Neural cell (in vitro differentiated cells): ENCODE data around the gene DLG2. TPM values are rescaled to one million over a fixed set of nuclear protein-coding genes. Genes with fewer than 3 reads are reported as not detected.

Experiments
- H2AFZ ChIP-seq: fragments of 200-600, 300-800 bp; sonication (generic), shearing (Covaris generic); 2 replicates; pipeline ENCODE4 v1.6.0; 2014; ENCODE audit warnings: low read depth, mild to moderate bottlenecking, antibody characterized with exemption, low read length, moderate library complexity
- H3F3A ChIP-seq: fragments of 200-600 bp; shearing (Covaris generic); 2 replicates; pipeline ENCODE4 v1.6.1; 2016; ENCODE audit warnings: mild to moderate bottlenecking, moderate library complexity, mixed read lengths, antibody characterized with exemption, low read length; ENCODE audit not compliant: insufficient read depth, poor library complexity, severe bottlenecking
- H3K27ac ChIP-seq: fragments of 200-600, 300-800 bp; sonication (generic), shearing (Covaris generic); 2 replicates; pipeline ENCODE4 v1.5.1; 2014; ENCODE audit warnings: mild to moderate bottlenecking, low read length, moderate library complexity
- H3K27me3 ChIP-seq: fragments of 300-800, 200-600 bp; sonication (generic), shearing (Covaris generic); 2 replicates; pipeline ENCODE4 v1.6.0; 2014; ENCODE audit warnings: mild to moderate bottlenecking, low read depth, low read length, moderate library complexity; ENCODE audit not compliant: insufficient read depth
- H3K36me3 ChIP-seq: fragments of 300-800, 200-600 bp; sonication (generic), shearing (Covaris generic); 2 replicates; pipeline ENCODE4 v1.5.1; 2014; ENCODE audit warnings: mild to moderate bottlenecking, antibody characterized with exemption, low read length, moderate library complexity; ENCODE audit not compliant: insufficient read depth
- H3K4me2 ChIP-seq: fragments of 300-800, 200-600 bp; sonication (generic), shearing (Covaris generic); 2 replicates; pipeline ENCODE4 v1.6.0; 2014; ENCODE audit warnings: mild to moderate bottlenecking, low read length
- H3K4me3 ChIP-seq: fragments of 300-800, 200-600 bp; sonication (generic), shearing (Covaris generic); 2 replicates; pipeline ENCODE4 v1.5.1; 2014; ENCODE audit warnings: mild to moderate bottlenecking, low read length, moderate library complexity
- H3K79me2 ChIP-seq: fragments of 200-600 bp; shearing (Covaris generic); replicated peaks from 2 replicates; pipeline ENCODE4 v1.6.0; 2014; ENCODE audit warnings: mild to moderate bottlenecking, low read length, moderate library complexity; ENCODE audit not compliant: insufficient read depth
- H3K9ac ChIP-seq: fragments of 300-800, 200-600 bp; sonication (generic), shearing (Covaris generic); 2 replicates; pipeline ENCODE4 v1.6.1; 2016; ENCODE audit warnings: mild to moderate bottlenecking, low read length, mixed read lengths
- H3K9me2 ChIP-seq: fragments of 200-600 bp; shearing (Covaris generic); 2 replicates; pipeline ENCODE4 v1.6.1; 2016; ENCODE audit warnings: mild to moderate bottlenecking, low read length, mixed read lengths; ENCODE audit not compliant: insufficient read depth
- H3K9me3 ChIP-seq: fragments of 200-600, 300-800 bp; sonication (generic), shearing (Covaris generic); 2 replicates; pipeline ENCODE4 v1.6.1; 2016; ENCODE audit warnings: mild to moderate bottlenecking, mixed run types, low read length, moderate library complexity, mixed read lengths
- H4K20me1 ChIP-seq: fragments of 200-600 bp; shearing (Covaris generic); 2 replicates; pipeline ENCODE4 v1.6.1; 2016; ENCODE audit warnings: mild to moderate bottlenecking, mixed run types; ENCODE audit not compliant: insufficient read depth
- EP300 ChIP-seq: fragments of 450-650 bp; conservative IDR thresholded peaks from 2 replicates; pipeline ENCODE4 v1.6.1; 2014; ENCODE audit warnings: antibody characterized with exemption, mild to moderate bottlenecking, moderate library complexity; ENCODE audit not compliant: poor library complexity, severe bottlenecking
- EZH2 ChIP-seq: fragments of 200-600, 300-800 bp; shearing (Covaris generic), sonication (generic); IDR thresholded peaks from 2 replicates; pipeline ENCODE4 v1.6.1; 2014; ENCODE audit warnings: antibody characterized with exemption, low read length, borderline replicate concordance, mild to moderate bottlenecking; ENCODE audit not compliant: insufficient read depth, poor library complexity, severe bottlenecking
- MXI1 ChIP-seq: fragments of 450-650 bp; conservative IDR thresholded peaks from 2 replicates; pipeline ENCODE4 v1.6.1; 2014; ENCODE audit warnings: antibody characterized with exemption, mild to moderate bottlenecking; ENCODE audit not compliant: poor library complexity, severe bottlenecking
- POLR2AphosphoS5 ChIP-seq: IDR thresholded peaks from 2 replicates; pipeline ENCODE4 v1.6.1; 2012
- RAD21 ChIP-seq: fragments of 450-650 bp; conservative IDR thresholded peaks from 2 replicates; pipeline ENCODE4 v1.6.1; 2014; ENCODE audit warnings: antibody characterized with exemption, mild to moderate bottlenecking, moderate library complexity
- REST ChIP-seq: IDR thresholded peaks from 2 replicates; pipeline ENCODE4 v1.6.1; 2012; ENCODE audit warnings: borderline replicate concordance
- SMC3 ChIP-seq: fragments of 450-650 bp; conservative IDR thresholded peaks from 2 replicates; pipeline ENCODE4 v1.6.1; 2014; ENCODE audit warnings: antibody characterized with exemption, mild to moderate bottlenecking, moderate library complexity; ENCODE audit not compliant: poor library complexity
- TAF1 ChIP-seq: IDR thresholded peaks from 2 replicates; pipeline ENCODE4 v1.6.1; 2012; ENCODE audit warnings: low read depth
- polyA plus RNA-seq: library from polyadenylated mRNA; depleted of rRNA; stranded (reverse); fragments of >200 nt; gene quantifications from 2 replicates; pipeline ENCODE4 v1.2.3, GENCODE V29; 2014
- TF ChIP-seq, protein P1 (sequence below): fragments of 450-650 bp; IDR thresholded peaks from 2 replicates; pipeline ENCODE4 v1.5.1; 2014; ENCODE audit warnings: antibody characterized with exemption, mild to moderate bottlenecking, moderate library complexity; ENCODE audit not compliant: poor library complexity, severe bottlenecking

The DLG2 gene
- polyA plus RNA-seq, 1 donor from 2014 or later: 179 TPM

DNA sequence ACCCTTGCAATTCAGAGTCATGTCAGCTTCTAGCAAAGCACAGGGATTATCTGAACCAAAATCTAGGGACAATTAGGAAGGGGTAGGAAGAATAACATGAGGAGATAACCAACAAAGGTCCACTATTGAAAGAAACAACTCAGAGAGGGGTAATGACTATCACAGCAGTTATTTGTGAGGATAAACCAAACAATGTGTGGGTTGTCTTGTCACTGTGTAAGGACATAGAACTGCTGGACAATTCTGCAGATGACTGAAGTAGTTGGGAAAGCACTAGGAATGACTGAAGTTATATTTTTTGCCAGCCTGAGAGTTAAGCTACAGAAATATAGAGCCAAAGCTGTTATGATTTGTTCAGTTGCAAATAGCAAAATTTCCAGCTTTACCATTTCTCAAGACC, 1482.6 kb downstream of the DLG2 start:
- TF ChIP-seq, protein P1, sequence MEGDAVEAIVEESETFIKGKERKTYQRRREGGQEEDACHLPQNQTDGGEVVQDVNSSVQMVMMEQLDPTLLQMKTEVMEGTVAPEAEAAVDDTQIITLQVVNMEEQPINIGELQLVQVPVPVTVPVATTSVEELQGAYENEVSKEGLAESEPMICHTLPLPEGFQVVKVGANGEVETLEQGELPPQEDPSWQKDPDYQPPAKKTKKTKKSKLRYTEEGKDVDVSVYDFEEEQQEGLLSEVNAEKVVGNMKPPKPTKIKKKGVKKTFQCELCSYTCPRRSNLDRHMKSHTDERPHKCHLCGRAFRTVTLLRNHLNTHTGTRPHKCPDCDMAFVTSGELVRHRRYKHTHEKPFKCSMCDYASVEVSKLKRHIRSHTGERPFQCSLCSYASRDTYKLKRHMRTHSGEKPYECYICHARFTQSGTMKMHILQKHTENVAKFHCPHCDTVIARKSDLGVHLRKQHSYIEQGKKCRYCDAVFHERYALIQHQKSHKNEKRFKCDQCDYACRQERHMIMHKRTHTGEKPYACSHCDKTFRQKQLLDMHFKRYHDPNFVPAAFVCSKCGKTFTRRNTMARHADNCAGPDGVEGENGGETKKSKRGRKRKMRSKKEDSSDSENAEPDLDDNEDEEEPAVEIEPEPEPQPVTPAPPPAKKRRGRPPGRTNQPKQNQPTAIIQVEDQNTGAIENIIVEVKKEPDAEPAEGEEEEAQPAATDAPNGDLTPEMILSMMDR: no peak

GRCh38 chr11:84142411-84142810, 1484.7 kb downstream of the DLG2 start:
- H3F3A ChIP-seq: no peaks in the 10 kb centered on the region
- no peaks in the 10 kb centered on the region for H3K9me2 ChIP-seq
- H3K9ac ChIP-seq: no peak overlapping the region
- no peaks in the 10 kb centered on the region for H3K9me3 ChIP-seq
- H3K27me3 ChIP-seq: no peaks in the 10 kb centered on the region
- no peak overlapping the region for H2AFZ ChIP-seq
- H4K20me1 ChIP-seq: no peaks in the 10 kb centered on the region
- TF ChIP-seq MXI1 (no peak), RAD21 (no peak), TAF1 (no peak)
- no peak overlapping the region for H3K4me3 ChIP-seq
- no peak overlapping the region for H3K27ac ChIP-seq
- H3K36me3 ChIP-seq: no peaks in the 10 kb centered on the region
- no peak overlapping the region for H3K4me2 ChIP-seq
- H3K79me2 ChIP-seq: no peaks in the 10 kb centered on the region

More for the DNA sequence above, 1482.6 kb downstream of the DLG2 start:
- H3K27ac ChIP-seq: no peak overlapping the region
- H4K20me1 ChIP-seq: no peaks in the 10 kb centered on the region
- H3K9me2 ChIP-seq: no peaks in the 10 kb centered on the region
- no peak overlapping the region for H3K4me3 ChIP-seq
- H3F3A ChIP-seq: no peaks in the 10 kb centered on the region
- no peak overlapping the region for H2AFZ ChIP-seq
- no peaks in the 10 kb centered on the region for H3K9me3 ChIP-seq
- no peak overlapping the region for H3K4me2 ChIP-seq
- no peaks in the 10 kb centered on the region for H3K79me2 ChIP-seq
- no peak overlapping the region for H3K9ac ChIP-seq
- no peaks in the 10 kb centered on the region for H3K36me3 ChIP-seq
- H3K27me3 ChIP-seq: no peaks in the 10 kb centered on the region

- Histone ChIP-seq H3K27ac (no peak overlapping the region), H3K79me2 (no peaks in the 10 kb centered on the region), H3K9me3 (no peaks in the 10 kb centered on the region), H3K9ac (no peak overlapping the region), H3K4me3 (no peak overlapping the region), H3K36me3 (no peaks in the 10 kb centered on the region), H3F3A (no peaks in the 10 kb centered on the region), H3K27me3 (no peaks in the 10 kb centered on the region), H3K4me2 (no peak overlapping the region), H3K9me2 (no peaks in the 10 kb centered on the region), H2AFZ (no peak overlapping the region), H4K20me1 (no peaks in the 10 kb centered on the region)
- TF ChIP-seq POLR2AphosphoS5: no peak
- TF ChIP-seq REST: no peak
- TF ChIP-seq EP300: no peak
- no peak for TF ChIP-seq TAF1
- no peak for TF ChIP-seq MXI1
- TF ChIP-seq, protein P1: no peak
- TF ChIP-seq RAD21: no peak
- no peak for TF ChIP-seq SMC3
- TF ChIP-seq EZH2: no peak
Measured at GRCh38 chr11:84140386-84141169, 1486.6 kb downstream of the DLG2 start.
